Stimulated activated naive CD8-positive, alpha-beta T cell treated with anti-CD3 and anti-CD28 coated beads, Interleukin-15, Interleukin-2, amounts not matched to agents 100 ng/mL and 50 ng/mL, for 24 hours (primary cell): ENCODE results near the gene RYR2.
"Not testable (repeated sequence)": the region's sequence is repeated elsewhere in the genome, so short reads cannot be mapped to it uniquely, and the experiment has no call there.

Experiments used
- H3K27ac Mint-ChIP-seq: one replicate; pipeline ENCODE4 v1.8.0; 2021; ENCODE audit warnings: mild to moderate bottlenecking, mixed read lengths
- H3K27me3 Mint-ChIP-seq: one replicate; pipeline ENCODE4 v1.8.0; 2021; ENCODE audit warnings: mixed read lengths
- H3K36me3 Mint-ChIP-seq: one replicate; pipeline ENCODE4 v1.8.0; 2021; ENCODE audit warnings: low read depth, mixed read lengths
- H3K4me1 Mint-ChIP-seq: one replicate; pipeline ENCODE4 v1.8.0; 2021; ENCODE audit warnings: low read depth, mixed read lengths
- H3K4me3 Mint-ChIP-seq: one replicate; pipeline ENCODE4 v1.8.0; 2021; ENCODE audit warnings: mild to moderate bottlenecking, mixed read lengths
- H3K9me3 Mint-ChIP-seq: one replicate; pipeline ENCODE4 v1.8.0; 2021; ENCODE audit warnings: mixed read lengths

Gene RYR2

DNA sequence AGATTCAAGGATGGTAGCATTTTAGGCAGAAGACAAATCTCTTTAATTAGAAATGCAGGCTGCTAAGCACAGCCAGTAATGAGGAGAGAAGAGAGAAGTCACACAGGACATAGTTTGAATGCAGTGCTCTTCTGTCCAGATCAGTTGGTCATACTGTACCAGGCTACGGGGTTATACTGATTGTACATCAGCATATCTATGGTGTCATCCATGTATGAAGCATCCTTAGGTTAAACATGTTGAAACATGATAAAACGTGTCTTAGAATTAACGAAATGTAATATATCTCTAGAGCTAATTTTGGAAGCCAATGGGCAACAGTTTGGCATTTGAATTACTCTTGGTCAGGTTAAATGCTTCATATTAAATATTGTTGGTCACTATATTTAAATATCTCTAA lies 199.1 kb downstream of the RYR2 start:
- H3K27me3 Mint-ChIP-seq = peaks cover 5% of the 10 kb centered on the region
- H3K27ac Mint-ChIP-seq = no peak overlapping the region
- no peaks in the 10 kb centered on the region for H3K36me3 Mint-ChIP-seq
- no peak overlapping the region for H3K4me3 Mint-ChIP-seq
- no peaks in the 10 kb centered on the region for H3K4me1 Mint-ChIP-seq
- no peaks in the 10 kb centered on the region for H3K9me3 Mint-ChIP-seq

- no peaks in the 10 kb centered on the region for H3K9me3 Mint-ChIP-seq
- no peak overlapping the region for H3K4me3 Mint-ChIP-seq
- H3K36me3 Mint-ChIP-seq = no peaks in the 10 kb centered on the region
- H3K4me1 Mint-ChIP-seq = no peaks in the 10 kb centered on the region
- H3K27ac Mint-ChIP-seq = no peak overlapping the region
- peaks cover 5% of the 10 kb centered on the region for H3K27me3 Mint-ChIP-seq
These were observed 202.8 kb downstream of the RYR2 start for GRCh38 chr1:237244778-237245177.

DNA sequence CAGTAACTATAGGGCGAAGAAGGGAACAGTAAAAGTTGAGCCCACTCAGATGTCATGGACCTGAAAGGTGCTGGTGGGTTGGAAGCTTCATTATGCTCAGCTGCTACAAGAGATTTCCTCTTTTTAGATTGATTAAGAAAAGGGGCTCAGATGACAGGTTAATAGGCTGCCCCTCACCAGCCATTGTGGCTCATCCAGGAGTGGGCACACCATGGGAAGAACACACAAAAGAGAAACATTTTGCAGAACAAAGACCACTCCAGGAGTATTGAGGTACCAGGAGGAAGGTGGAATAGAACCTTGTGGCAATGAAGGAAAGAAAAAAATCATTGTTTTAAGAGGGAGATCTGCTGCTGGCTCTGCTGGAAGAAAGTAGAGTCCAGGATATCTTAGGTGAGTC lies 205.5 kb downstream of the RYR2 start:
- Mint-ChIP-seq H3K9me3 (no peaks in the 10 kb centered on the region), H3K4me1 (no peaks in the 10 kb centered on the region), H3K36me3 (no peaks in the 10 kb centered on the region), H3K27ac (no peak overlapping the region), H3K4me3 (no peak overlapping the region), H3K27me3 (peaks cover 5% of the 10 kb centered on the region)

- H3K4me3 Mint-ChIP-seq = no peak overlapping the region
- H3K9me3 Mint-ChIP-seq = no peaks in the 10 kb centered on the region
- H3K4me1 Mint-ChIP-seq = no peaks in the 10 kb centered on the region
- no peaks in the 10 kb centered on the region for H3K36me3 Mint-ChIP-seq
- H3K27ac Mint-ChIP-seq = no peak overlapping the region
- no peaks in the 10 kb centered on the region for H3K27me3 Mint-ChIP-seq
These were observed 207.1 kb downstream of the RYR2 start for GRCh38 chr1:237249120-237249519.

GRCh38 chr1:237250055-237250454 lies 208.1 kb downstream of the RYR2 start:
- Mint-ChIP-seq H3K4me3 (no peak overlapping the region), H3K36me3 (no peaks in the 10 kb centered on the region), H3K9me3 (no peaks in the 10 kb centered on the region), H3K27ac (no peak overlapping the region), H3K27me3 (no peaks in the 10 kb centered on the region), H3K4me1 (no peaks in the 10 kb centered on the region)

DNA sequence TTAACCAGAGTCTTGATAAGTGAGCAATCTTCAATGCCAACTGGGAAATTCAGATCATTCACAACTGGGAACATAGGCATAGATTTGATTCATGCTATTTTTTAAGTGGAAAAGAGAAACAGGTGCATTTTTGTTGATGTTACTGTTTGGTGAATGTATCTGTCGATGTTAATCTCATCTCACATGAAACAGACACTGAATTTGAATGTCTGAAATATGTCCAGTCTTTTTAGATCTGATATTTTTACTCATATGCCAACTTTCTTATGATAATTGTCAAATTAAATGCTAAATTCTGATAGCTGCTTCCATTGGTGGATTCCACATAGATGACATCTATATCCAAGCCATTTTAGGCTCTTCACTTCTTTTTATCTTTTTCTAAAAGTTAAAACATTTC lies 213.1 kb downstream of the RYR2 start:
- Mint-ChIP-seq H3K9me3 (peaks cover 7% of the 10 kb centered on the region), H3K36me3 (no peaks in the 10 kb centered on the region), H3K4me3 (no peak overlapping the region), H3K4me1 (no peaks in the 10 kb centered on the region), H3K27ac (no peak overlapping the region), H3K27me3 (peaks cover 4% of the 10 kb centered on the region)

GRCh38 chr1:237258871-237259270 lies 216.9 kb downstream of the RYR2 start:
- Mint-ChIP-seq H3K9me3 (peaks cover 7% of the 10 kb centered on the region), H3K36me3 (no peaks in the 10 kb centered on the region), H3K27me3 (peaks cover 4% of the 10 kb centered on the region)

DNA sequence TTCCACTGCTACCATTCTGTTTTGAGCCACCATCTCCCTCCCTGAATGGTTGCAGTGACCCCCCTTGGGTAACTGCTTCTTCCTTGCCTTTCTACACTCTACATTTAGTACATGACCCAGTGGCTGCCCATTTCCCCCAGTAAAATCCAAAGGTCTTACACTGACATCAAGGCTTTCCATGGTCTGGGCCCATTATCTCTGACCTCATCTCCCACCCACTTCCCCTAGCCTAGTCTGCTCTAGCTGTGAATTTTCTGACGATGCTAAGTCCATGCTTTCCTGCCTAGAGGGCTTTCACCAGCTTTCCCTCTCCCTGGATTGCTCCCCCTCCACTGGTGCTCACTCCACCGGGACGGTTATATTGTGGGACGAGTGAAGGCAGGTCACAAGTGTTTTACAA lies 219.2 kb downstream of the RYR2 start:
- Mint-ChIP-seq H3K4me1 (no peaks in the 10 kb centered on the region), H3K4me3 (no peak overlapping the region), H3K36me3 (no peaks in the 10 kb centered on the region), H3K27ac (no peak overlapping the region), H3K27me3 (peaks cover 4% of the 10 kb centered on the region), H3K9me3 (peaks cover 7% of the 10 kb centered on the region)

More at GRCh38 chr1:237258871-237259270, 216.9 kb downstream of the RYR2 start:
- no peaks in the 10 kb centered on the region for H3K4me1 Mint-ChIP-seq
- no peak overlapping the region for H3K27ac Mint-ChIP-seq
- no peak overlapping the region for H3K4me3 Mint-ChIP-seq

DNA sequence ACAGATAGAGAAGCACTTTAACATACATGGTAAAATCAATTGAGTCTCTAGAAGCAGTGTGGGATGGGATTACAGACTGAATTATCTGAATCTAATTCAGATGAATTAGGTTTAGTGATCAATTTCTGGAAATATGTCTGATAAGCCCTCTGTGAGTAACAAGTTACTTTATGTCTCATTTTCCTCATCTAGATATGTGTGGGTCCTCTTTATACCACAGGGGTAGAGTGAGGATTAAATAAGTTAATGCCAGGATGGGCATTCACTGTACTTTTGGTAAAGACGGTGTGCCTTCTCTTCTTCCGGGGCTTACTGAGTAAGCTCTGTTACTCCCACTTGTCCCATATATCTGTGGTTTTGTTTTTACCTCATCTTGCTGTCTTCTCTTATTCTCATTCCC lies 225.8 kb downstream of the RYR2 start:
- no peaks in the 10 kb centered on the region for H3K9me3 Mint-ChIP-seq
- H3K4me3 Mint-ChIP-seq = no peak overlapping the region
- H3K36me3 Mint-ChIP-seq = no peaks in the 10 kb centered on the region
- peaks cover 4% of the 10 kb centered on the region for H3K27me3 Mint-ChIP-seq
- H3K27ac Mint-ChIP-seq = no peak overlapping the region
- no peaks in the 10 kb centered on the region for H3K4me1 Mint-ChIP-seq

DNA sequence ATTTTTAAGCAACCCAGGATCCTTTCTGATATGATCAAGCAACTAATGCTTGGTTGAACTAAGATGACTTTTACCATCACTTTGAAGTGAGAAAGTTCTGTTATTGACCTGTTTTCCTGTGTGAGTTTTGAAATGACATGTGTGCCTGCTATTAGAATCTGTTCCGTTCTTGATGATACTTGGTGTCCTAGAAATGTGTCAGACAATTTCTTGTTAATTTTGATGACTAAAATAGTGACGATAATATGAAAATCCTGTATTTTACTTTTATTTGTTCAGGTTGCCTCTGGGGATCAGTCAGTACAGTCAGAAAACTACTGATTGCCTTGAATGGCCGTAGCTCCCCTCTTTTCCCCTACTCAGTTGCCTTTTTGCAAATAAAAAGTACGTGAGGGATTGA lies 228.0 kb downstream of the RYR2 start:
- no peaks in the 10 kb centered on the region for H3K4me1 Mint-ChIP-seq
- no peaks in the 10 kb centered on the region for H3K36me3 Mint-ChIP-seq
- no peak overlapping the region for H3K27ac Mint-ChIP-seq
- no peaks in the 10 kb centered on the region for H3K9me3 Mint-ChIP-seq
- H3K27me3 Mint-ChIP-seq = peaks cover 4% of the 10 kb centered on the region
- H3K4me3 Mint-ChIP-seq = no peak overlapping the region

- Mint-ChIP-seq H3K27ac (no peak overlapping the region), H3K4me1 (no peaks in the 10 kb centered on the region), H3K9me3 (no peaks in the 10 kb centered on the region)
These were observed 228.4 kb downstream of the RYR2 start for GRCh38 chr1:237270353-237270752.

DNA sequence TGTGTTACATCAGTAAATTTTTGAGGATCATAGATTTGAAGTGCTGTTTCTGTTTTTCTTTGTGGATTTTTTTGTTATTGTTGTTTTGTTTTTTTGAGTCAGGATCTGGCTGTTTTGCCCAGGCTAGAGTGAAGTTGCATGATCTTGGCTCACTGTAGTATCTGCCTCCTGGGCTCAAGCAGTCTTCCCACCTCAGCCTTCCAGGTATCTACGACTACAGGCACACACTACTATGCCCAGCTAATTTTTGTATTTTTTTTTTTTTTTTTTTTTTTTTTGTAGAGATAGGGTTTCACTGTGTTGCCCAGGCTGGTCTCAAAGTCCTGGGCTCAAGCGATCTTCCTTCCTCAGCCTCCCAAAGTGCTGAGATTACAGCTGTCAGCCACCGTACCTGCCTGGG lies 236.0 kb downstream of the RYR2 start:
- not testable (repeated sequence) for H3K4me1 Mint-ChIP-seq, H3K36me3 Mint-ChIP-seq, H3K27ac Mint-ChIP-seq, H3K4me3 Mint-ChIP-seq, H3K9me3 Mint-ChIP-seq, H3K27me3 Mint-ChIP-seq

More at GRCh38 chr1:237270353-237270752, 228.4 kb downstream of the RYR2 start:
- no peak overlapping the region for H3K4me3 Mint-ChIP-seq
- peaks cover 4% of the 10 kb centered on the region for H3K27me3 Mint-ChIP-seq
- no peaks in the 10 kb centered on the region for H3K36me3 Mint-ChIP-seq

- no peaks in the 10 kb centered on the region for H3K9me3 Mint-ChIP-seq
- H3K27ac Mint-ChIP-seq = no peak overlapping the region
- no peaks in the 10 kb centered on the region for H3K36me3 Mint-ChIP-seq
- H3K4me1 Mint-ChIP-seq = no peaks in the 10 kb centered on the region
- H3K27me3 Mint-ChIP-seq = no peaks in the 10 kb centered on the region
- H3K4me3 Mint-ChIP-seq = no peak overlapping the region
These were observed 237.6 kb downstream of the RYR2 start for GRCh38 chr1:237279629-237280028.

GRCh38 chr1:237281481-237281880 lies 239.5 kb downstream of the RYR2 start:
- H3K4me3 Mint-ChIP-seq = no peak overlapping the region
- H3K27me3 Mint-ChIP-seq = no peaks in the 10 kb centered on the region
- no peaks in the 10 kb centered on the region for H3K9me3 Mint-ChIP-seq
- no peak overlapping the region for H3K27ac Mint-ChIP-seq
- no peaks in the 10 kb centered on the region for H3K4me1 Mint-ChIP-seq
- no peaks in the 10 kb centered on the region for H3K36me3 Mint-ChIP-seq

DNA sequence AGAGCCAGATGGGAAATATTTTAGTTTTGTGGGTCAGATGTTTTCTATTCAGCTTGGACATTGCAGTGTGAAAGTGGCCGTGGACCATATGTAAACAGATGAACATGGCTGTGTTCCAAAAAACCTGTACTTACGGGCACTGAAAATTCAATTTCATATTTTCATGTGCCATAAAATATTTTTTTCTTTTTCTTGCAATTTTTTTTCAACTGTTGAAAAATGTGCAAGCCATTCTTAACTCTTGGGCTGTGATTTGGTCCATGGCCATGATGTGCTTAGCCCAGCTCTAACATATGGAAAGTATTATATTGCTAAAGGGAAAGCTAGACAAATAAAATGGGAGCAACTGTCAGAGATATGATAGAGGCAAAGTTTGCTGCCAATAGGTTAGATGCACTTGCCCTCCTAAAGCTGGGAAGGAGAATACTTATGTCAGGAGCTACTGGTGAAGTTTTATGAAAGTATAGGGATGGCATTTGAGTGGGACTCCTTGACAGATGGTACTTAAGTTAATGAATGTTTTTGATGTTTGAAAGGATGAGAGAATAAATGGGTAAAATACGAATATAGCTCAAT lies 240.3 kb downstream of the RYR2 start:
- no peaks in the 10 kb centered on the region for H3K4me1 Mint-ChIP-seq

GRCh38 chr1:237287876-237288521 lies 246.0 kb downstream of the RYR2 start:
- H3K27ac Mint-ChIP-seq = no peak overlapping the region
- no peaks in the 10 kb centered on the region for H3K4me1 Mint-ChIP-seq
- H3K9me3 Mint-ChIP-seq = no peaks in the 10 kb centered on the region

More for the DNA sequence above, 240.3 kb downstream of the RYR2 start:
- Mint-ChIP-seq H3K27me3 (no peaks in the 10 kb centered on the region), H3K4me3 (no peak overlapping the region), H3K9me3 (no peaks in the 10 kb centered on the region), H3K27ac (no peak overlapping the region), H3K36me3 (no peaks in the 10 kb centered on the region)

More at GRCh38 chr1:237287876-237288521, 246.0 kb downstream of the RYR2 start:
- peaks cover 11% of the 10 kb centered on the region for H3K27me3 Mint-ChIP-seq
- H3K4me3 Mint-ChIP-seq = no peak overlapping the region
- no peaks in the 10 kb centered on the region for H3K36me3 Mint-ChIP-seq
